ENCODE results near the gene ZNF335.

DNA sequence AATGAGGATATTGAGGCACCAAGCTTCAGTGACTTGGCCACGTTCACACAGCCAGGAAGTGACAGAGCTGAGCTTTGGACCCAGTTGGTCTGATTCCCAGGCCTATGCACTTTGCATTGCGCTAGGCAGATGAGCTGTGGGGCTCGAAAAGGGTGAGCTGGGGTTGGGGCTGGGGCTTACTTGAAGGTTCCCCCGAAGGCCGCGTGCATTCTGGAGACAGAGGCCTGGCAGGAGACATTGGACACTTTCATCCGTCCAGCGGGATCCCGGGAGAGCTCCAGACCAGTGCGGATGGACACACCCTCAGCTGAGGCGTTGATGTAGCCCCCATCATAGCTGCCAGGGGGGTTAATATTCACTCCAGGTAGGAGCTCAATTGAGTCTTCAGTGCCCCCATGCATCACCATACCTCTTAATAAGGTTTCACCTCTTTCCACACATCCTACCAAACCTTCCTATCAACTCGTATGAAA is 62.6 kb downstream of the ZNF335 start:
- TF ChIP-seq, protein P1, sequence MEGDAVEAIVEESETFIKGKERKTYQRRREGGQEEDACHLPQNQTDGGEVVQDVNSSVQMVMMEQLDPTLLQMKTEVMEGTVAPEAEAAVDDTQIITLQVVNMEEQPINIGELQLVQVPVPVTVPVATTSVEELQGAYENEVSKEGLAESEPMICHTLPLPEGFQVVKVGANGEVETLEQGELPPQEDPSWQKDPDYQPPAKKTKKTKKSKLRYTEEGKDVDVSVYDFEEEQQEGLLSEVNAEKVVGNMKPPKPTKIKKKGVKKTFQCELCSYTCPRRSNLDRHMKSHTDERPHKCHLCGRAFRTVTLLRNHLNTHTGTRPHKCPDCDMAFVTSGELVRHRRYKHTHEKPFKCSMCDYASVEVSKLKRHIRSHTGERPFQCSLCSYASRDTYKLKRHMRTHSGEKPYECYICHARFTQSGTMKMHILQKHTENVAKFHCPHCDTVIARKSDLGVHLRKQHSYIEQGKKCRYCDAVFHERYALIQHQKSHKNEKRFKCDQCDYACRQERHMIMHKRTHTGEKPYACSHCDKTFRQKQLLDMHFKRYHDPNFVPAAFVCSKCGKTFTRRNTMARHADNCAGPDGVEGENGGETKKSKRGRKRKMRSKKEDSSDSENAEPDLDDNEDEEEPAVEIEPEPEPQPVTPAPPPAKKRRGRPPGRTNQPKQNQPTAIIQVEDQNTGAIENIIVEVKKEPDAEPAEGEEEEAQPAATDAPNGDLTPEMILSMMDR (IDR thresholded peaks at IDR 0.05), result no peak
- TF ChIP-seq EP300 (IDR thresholded peaks at IDR 0.05) (no peak), POLR2A (IDR thresholded peaks at IDR 0.05; ENCODE audit: low read depth) (no peak)
